ENCODE measurements around the gene CRELD2. TPM values are rescaled to one million over a fixed set of nuclear protein-coding genes. Genes with fewer than 3 reads are reported as not detected.

CRELD2 gene
- total and polyA plus RNA-seq, 2 of the 13 experiments (the other 11 are each of a cell fraction or from before 2014, with no cell fraction given) = 17.2 to 44.7 TPM

GRCh38 chr22:49955581-49956417 is 37.4 kb downstream of the CRELD2 start (continued):
- TF ChIP-seq NONO (IDR thresholded peaks at IDR 0.05) = no peak
- no peak for TF ChIP-seq NONO (CRISPR knock-in tag; conservative IDR thresholded peaks at IDR 0.05)
- peak; percentile 40; the same call in 1 of the 2 replicates for TF ChIP-seq GABPB1 (CRISPR knock-in tag; IDR thresholded peaks at IDR 0.05)
- peak; percentile 64; the same call in 1 of the 2 replicates for TF ChIP-seq CENPT (CRISPR knock-in tag; IDR thresholded peaks at IDR 0.05; ENCODE audit: low read depth)
- peak; percentile 1; the same call in 1 of the 2 replicates for TF ChIP-seq HNF4G (IDR thresholded peaks at IDR 0.05; ENCODE audit: borderline replicate concordance, low read depth, low read length)
- TF ChIP-seq HNF4G (CRISPR knock-in tag; IDR thresholded peaks at IDR 0.05; ENCODE audit: borderline replicate concordance, low read depth) = peak; percentile 51; the same call in 1 of the 2 replicates
- TF ChIP-seq HBP1 (CRISPR knock-in tag; IDR thresholded peaks at IDR 0.05; ENCODE audit: low read depth) = 0 out of 2 replicates have a peak, but pooled peaks have one; percentile 58
- TF ChIP-seq TFDP1 (CRISPR knock-in tag; IDR thresholded peaks at IDR 0.05; ENCODE audit: borderline replicate concordance) = no peak
- no peak; the same call in 1 of the 2 replicates for TF ChIP-seq MTA1 (CRISPR knock-in tag; IDR thresholded peaks at IDR 0.05; ENCODE audit: borderline replicate concordance)
- TF ChIP-seq SALL1 (CRISPR knock-in tag; IDR thresholded peaks at IDR 0.05) = peak; percentile 74; the same call in 1 of the 2 replicates
- TF ChIP-seq ZNF280B (CRISPR knock-in tag; IDR thresholded peaks at IDR 0.05; ENCODE audit: borderline replicate concordance) = no peak
- peak; percentile 39; the same call in 1 of the 2 replicates for TF ChIP-seq CBX5 (CRISPR knock-in tag; IDR thresholded peaks at IDR 0.05; ENCODE audit: borderline replicate concordance)
- no peak for TF ChIP-seq MED13 (CRISPR knock-in tag; IDR thresholded peaks at IDR 0.05)
- no peak for TF ChIP-seq ZNF441 (CRISPR knock-in tag; IDR thresholded peaks at IDR 0.05; ENCODE audit: borderline replicate concordance)
- TF ChIP-seq ZNF512 (CRISPR knock-in tag; IDR thresholded peaks at IDR 0.05) = no peak
- no peak for TF ChIP-seq ZMAT3 (CRISPR knock-in tag; conservative IDR thresholded peaks at IDR 0.05)
- TF ChIP-seq ZSCAN30 (CRISPR knock-in tag; IDR thresholded peaks at IDR 0.05) = no peak
- no peak for TF ChIP-seq MYC (CRISPR knock-in tag; IDR thresholded peaks at IDR 0.05; ENCODE audit: borderline replicate concordance)
- TF ChIP-seq MEF2D (CRISPR knock-in tag; IDR thresholded peaks at IDR 0.05) = peak; percentile 56; the same call in 1 of the 2 replicates
- TF ChIP-seq MXI1 (IDR thresholded peaks at IDR 0.05; ENCODE audit: borderline replicate concordance, low read depth, low read length) = no peak
- TF ChIP-seq LCORL (IDR thresholded peaks at IDR 0.05) = no peak
- peak; percentile 98 for TF ChIP-seq LCORL (CRISPR knock-in tag; IDR thresholded peaks at IDR 0.05)
- TF ChIP-seq PLRG1 (conservative IDR thresholded peaks at IDR 0.05) = no peak

Measured in HepG2 (cell line).